Neural crest cell (in vitro differentiated cells): ENCODE measurements around the gene TAF1A. TPM values are rescaled to one million over a fixed set of nuclear protein-coding genes. Genes with fewer than 3 reads are reported as not detected.
"Not testable (repeated sequence)": the region's sequence is repeated elsewhere in the genome, so short reads cannot be mapped to it uniquely, and the experiment has no call there.

ENCODE experiments used
- DNase-seq: peaks from one replicate; pipeline ENCODE4 v3.0.0; 2021; ENCODE audit warnings: low read depth, mixed read lengths, low spot score
- H3K27ac Mint-ChIP-seq: one replicate; pipeline ENCODE4 v1.8.0; 2021; ENCODE audit warnings: mild to moderate bottlenecking, mixed read lengths; ENCODE audit not compliant: unreplicated experiment
- H3K27me3 Mint-ChIP-seq: 2 replicates; pipeline ENCODE4 v1.8.0; 2021; ENCODE audit warnings: low read depth, mild to moderate bottlenecking, mixed read lengths
- H3K36me3 Mint-ChIP-seq: 2 replicates; pipeline ENCODE4 v1.8.0; 2021; ENCODE audit warnings: low read depth, mild to moderate bottlenecking, mixed read lengths
- H3K4me1 Mint-ChIP-seq: 2 replicates; pipeline ENCODE4 v1.8.0; 2021; ENCODE audit warnings: mixed read lengths
- H3K4me3 Mint-ChIP-seq: one replicate; pipeline ENCODE4 v1.8.0; 2021; ENCODE audit warnings: mild to moderate bottlenecking, mixed read lengths
- H3K9me3 Mint-ChIP-seq: 2 replicates; pipeline ENCODE4 v1.8.0; 2021; ENCODE audit warnings: mixed read lengths
- CTCF ChIP-seq: fragments of 200-600 bp; sonication (generic); conservative IDR thresholded peaks from 2 replicates; pipeline ENCODE4 v1.5.0; 2021; ENCODE audit warnings: antibody characterized with exemption, mild to moderate bottlenecking
- total RNA-seq: library from RNA; stranded (reverse); gene quantifications from 2 replicates; pipeline ENCODE4 v1.2.1, GENCODE V29; 2021

TAF1A gene
- total RNA-seq, 1 donor from 2014 or later = 19.7 TPM

DNA sequence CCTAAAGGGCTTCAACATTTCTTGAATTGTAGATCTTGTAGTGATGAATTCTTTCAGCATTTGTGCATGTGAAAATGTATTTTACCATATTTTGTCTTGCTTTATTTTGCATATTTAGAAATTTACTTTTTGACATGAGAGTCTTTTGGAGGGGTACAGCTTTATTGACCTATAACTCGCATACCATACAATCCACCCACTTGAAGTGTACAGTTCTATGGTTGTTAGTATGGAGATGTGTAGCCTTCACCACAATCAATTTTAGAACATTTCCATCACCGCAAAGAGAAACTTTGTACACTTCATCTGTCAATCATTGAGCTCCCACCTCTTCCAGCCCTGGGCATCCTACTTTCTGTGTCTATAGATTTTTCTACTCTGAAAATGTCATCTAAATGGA is 21.0 kb upstream of the TAF1A start:
- Mint-ChIP-seq H3K4me1 (no peaks in the 10 kb centered on the region), H3K27ac (no peak overlapping the region), H3K27me3 (peaks cover 63% of the 10 kb centered on the region), H3K36me3 (peaks cover 4% of the 10 kb centered on the region), H3K4me3 (no peak overlapping the region), H3K9me3 (peaks cover 6% of the 10 kb centered on the region)
- TF ChIP-seq CTCF = no peak
- DNase-seq = no peak

DNA sequence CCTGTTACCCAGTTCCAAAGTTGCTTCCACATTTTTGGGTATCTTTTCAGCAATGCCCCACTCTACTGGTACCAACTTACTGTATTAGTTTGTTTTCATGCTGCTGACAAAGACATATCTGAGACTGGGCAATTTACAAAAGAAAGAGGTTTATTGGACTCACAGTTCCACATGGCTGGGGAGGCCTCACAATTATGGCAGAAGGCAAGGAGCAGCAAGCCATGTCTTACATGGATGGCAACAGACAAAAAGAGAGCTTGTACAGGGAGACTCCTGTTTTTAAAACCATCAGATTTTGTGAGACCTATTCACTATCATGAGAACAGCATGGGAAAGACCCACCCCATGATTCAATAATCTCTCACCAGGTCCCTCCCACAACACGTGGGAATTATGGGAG is 19.4 kb upstream of the TAF1A start:
- DNase-seq, H3K9me3 Mint-ChIP-seq, H3K4me1 Mint-ChIP-seq, H3K36me3 Mint-ChIP-seq, H3K27ac Mint-ChIP-seq, H3K4me3 Mint-ChIP-seq: not testable (repeated sequence)
- peaks cover 52% of the 10 kb centered on the region for H3K27me3 Mint-ChIP-seq

DNA sequence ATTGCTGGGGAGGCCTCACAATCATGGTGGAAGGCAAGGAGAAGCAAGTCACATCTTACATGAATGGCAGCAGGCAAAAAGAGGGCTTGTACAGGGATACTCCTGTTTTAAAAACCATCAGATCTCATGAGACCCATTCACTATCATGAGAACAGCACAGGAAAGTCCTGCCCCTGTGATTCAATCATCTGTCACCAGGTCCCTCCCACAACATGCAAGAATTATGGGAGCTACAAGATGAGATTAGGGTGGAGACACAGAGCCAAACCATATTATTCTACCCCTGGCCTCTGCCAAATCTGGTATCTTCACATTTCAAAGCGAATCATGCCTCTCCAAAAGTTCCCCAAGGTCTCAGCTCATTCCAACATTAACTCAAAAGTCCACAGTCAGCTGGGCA is 17.0 kb upstream of the TAF1A start:
- Mint-ChIP-seq H3K27ac (no peak overlapping the region), H3K4me3 (no peak overlapping the region), H3K27me3 (peaks cover 34% of the 10 kb centered on the region), H3K9me3 (peaks cover 6% of the 10 kb centered on the region), H3K36me3 (peaks cover 4% of the 10 kb centered on the region), H3K4me1 (no peaks in the 10 kb centered on the region)
- TF ChIP-seq CTCF = no peak
- no peak for DNase-seq

DNA sequence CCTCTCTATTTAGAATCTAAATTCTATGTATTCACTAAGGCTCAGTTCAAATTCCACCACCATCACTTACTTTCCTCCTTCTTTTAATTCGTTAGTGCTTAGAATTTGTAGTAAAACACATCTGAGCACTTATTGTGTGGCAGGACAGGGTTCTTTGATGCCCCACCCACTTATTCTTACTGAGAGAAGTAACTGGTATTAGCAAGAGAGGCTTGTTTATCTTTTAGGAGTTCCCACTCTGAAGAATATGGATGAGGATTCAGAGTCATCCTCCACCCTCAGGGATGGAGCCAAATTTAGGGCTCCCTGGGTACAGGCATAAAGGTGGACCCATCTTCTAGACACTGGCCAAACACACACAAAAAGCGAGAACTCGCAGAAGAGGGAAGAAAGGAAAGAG is 11.5 kb upstream of the TAF1A start:
- Mint-ChIP-seq H3K9me3 (no peaks in the 10 kb centered on the region), H3K27ac (no peak overlapping the region), H3K36me3 (no peaks in the 10 kb centered on the region), H3K4me3 (no peak overlapping the region), H3K4me1 (no peaks in the 10 kb centered on the region), H3K27me3 (peaks cover 35% of the 10 kb centered on the region)
- no peak for DNase-seq
- no peak for TF ChIP-seq CTCF

- DNase-seq = no peak
- Mint-ChIP-seq H3K36me3 (no peaks in the 10 kb centered on the region), H3K9me3 (no peaks in the 10 kb centered on the region), H3K4me1 (no peaks in the 10 kb centered on the region), H3K27ac (no peak overlapping the region), H3K27me3 (peaks cover 36% of the 10 kb centered on the region), H3K4me3 (no peak overlapping the region)
- TF ChIP-seq CTCF = no peak
These were observed 10.5 kb upstream of the TAF1A start for GRCh38 chr1:222600281-222600680.

- Mint-ChIP-seq H3K4me3 (no peak overlapping the region), H3K36me3 (no peaks in the 10 kb centered on the region), H3K27ac (no peak overlapping the region), H3K9me3 (no peaks in the 10 kb centered on the region), H3K27me3 (peaks cover 43% of the 10 kb centered on the region), H3K4me1 (no peaks in the 10 kb centered on the region)
- no peak for TF ChIP-seq CTCF
- DNase-seq = no peak
These were observed 7.0 kb upstream of the TAF1A start for GRCh38 chr1:222596696-222597095.
